ENCODE data around the gene AIG1.

The AIG1 gene

GRCh38 chr6:143197377-143197776, 136.7 kb downstream of the AIG1 start:
- DNase-seq (ENCODE audit: low read depth), result no peak

- no peak for DNase-seq (ENCODE audit: low read depth)
Observed at GRCh38 chr6:143198312-143198711, 137.6 kb downstream of the AIG1 start.

- no peak for DNase-seq (ENCODE audit: low read depth)
Observed at GRCh38 chr6:143199291-143199690, 138.6 kb downstream of the AIG1 start.

GRCh38 chr6:143200167-143200770, 139.6 kb downstream of the AIG1 start:
- DNase-seq (ENCODE audit: low read depth), result no peak

- no peak for DNase-seq (ENCODE audit: low read depth)
Observed at GRCh38 chr6:143204045-143204444, 143.4 kb downstream of the AIG1 start.

- DNase-seq (ENCODE audit: low read depth), result no peak
Observed at GRCh38 chr6:143205131-143205535, 144.4 kb downstream of the AIG1 start.

- no peak for DNase-seq (ENCODE audit: low read depth)
Observed at GRCh38 chr6:143205585-143205984, 144.9 kb downstream of the AIG1 start.

GRCh38 chr6:143205991-143206390, 145.3 kb downstream of the AIG1 start:
- DNase-seq (ENCODE audit: low read depth), result no peak

- no peak for DNase-seq (ENCODE audit: low read depth)
Observed at GRCh38 chr6:143206550-143206949, 145.9 kb downstream of the AIG1 start.

- DNase-seq (ENCODE audit: low read depth), result no peak
Observed at GRCh38 chr6:143210420-143210819, 149.7 kb downstream of the AIG1 start.

GRCh38 chr6:143213859-143214376, 153.2 kb downstream of the AIG1 start:
- no peak for DNase-seq (ENCODE audit: low read depth)

- no peak for DNase-seq (ENCODE audit: low read depth)
Observed at GRCh38 chr6:143215363-143215762, 154.7 kb downstream of the AIG1 start.

GRCh38 chr6:143215771-143216170, 155.1 kb downstream of the AIG1 start:
- DNase-seq (ENCODE audit: low read depth), result no peak

GRCh38 chr6:143218233-143218632, 157.5 kb downstream of the AIG1 start:
- no peak for DNase-seq (ENCODE audit: low read depth)

GRCh38 chr6:143221698-143222097, 161.0 kb downstream of the AIG1 start:
- DNase-seq (ENCODE audit: low read depth), result no peak

GRCh38 chr6:143222310-143222709, 161.6 kb downstream of the AIG1 start:
- DNase-seq (ENCODE audit: low read depth), result no peak

- DNase-seq (ENCODE audit: low read depth), result no peak
Observed at GRCh38 chr6:143222801-143223231, 162.1 kb downstream of the AIG1 start.

- DNase-seq (ENCODE audit: low read depth), result no peak
Observed at GRCh38 chr6:143223895-143224294, 163.2 kb downstream of the AIG1 start.

- DNase-seq (ENCODE audit: low read depth), result no peak
Observed at GRCh38 chr6:143224516-143224915, 163.8 kb downstream of the AIG1 start.

GRCh38 chr6:143225929-143226328, 165.2 kb downstream of the AIG1 start:
- DNase-seq (ENCODE audit: low read depth), result no peak

GRCh38 chr6:143227675-143228074, 167.0 kb downstream of the AIG1 start:
- no peak for DNase-seq (ENCODE audit: low read depth)

GRCh38 chr6:143229400-143229799, 168.7 kb downstream of the AIG1 start:
- DNase-seq (ENCODE audit: low read depth), result no peak

GRCh38 chr6:143232849-143233248, 172.2 kb downstream of the AIG1 start:
- DNase-seq (ENCODE audit: low read depth), result no peak

- DNase-seq (ENCODE audit: low read depth), result no peak
Observed at GRCh38 chr6:143233554-143234285, 173.0 kb downstream of the AIG1 start.
